Measurements from ENCODE around the gene ZNF672. TPM values are rescaled to one million over a fixed set of nuclear protein-coding genes. Genes with fewer than 3 reads are reported as not detected.

The ZNF672 gene
- total and polyA plus RNA-seq, 2 of the 13 experiments (the other 11 are each of a cell fraction or from before 2014, with no cell fraction given) = 17.2 to 22.9 TPM

- TF ChIP-seq KAT8 (CRISPR knock-in tag; IDR thresholded peaks at IDR 0.05) (peak; percentile 53), SAP130 (CRISPR knock-in tag; IDR thresholded peaks at IDR 0.05; ENCODE audit: low read depth) (no peak), ZNF691 (CRISPR knock-in tag; IDR thresholded peaks at IDR 0.05; ENCODE audit: borderline replicate concordance, low read depth) (no peak), MYC (CRISPR knock-in tag; IDR thresholded peaks at IDR 0.05; ENCODE audit: borderline replicate concordance) (no peak), CC2D1A (CRISPR knock-in tag; IDR thresholded peaks at IDR 0.05) (no peak), ZNF557 (CRISPR knock-in tag; IDR thresholded peaks at IDR 0.05) (0 out of 2 replicates have a peak, but pooled peaks have one; percentile 10), MIXL1 (CRISPR knock-in tag; IDR thresholded peaks at IDR 0.05) (no peak), TEF (CRISPR knock-in tag; IDR thresholded peaks at IDR 0.05) (no peak), TP53 (CRISPR knock-in tag; conservative IDR thresholded peaks at IDR 0.05) (no peak), SNAPC2 (CRISPR knock-in tag; IDR thresholded peaks at IDR 0.05) (no peak), ZBTB40 (IDR thresholded peaks at IDR 0.05) (no peak), ZBTB40 (CRISPR knock-in tag; IDR thresholded peaks at IDR 0.05) (no peak; the same call in 1 of the 2 replicates), ISX (CRISPR knock-in tag; conservative IDR thresholded peaks at IDR 0.05) (no peak), ZFYVE20 (CRISPR knock-in tag; IDR thresholded peaks at IDR 0.05; ENCODE audit: borderline replicate concordance, low read depth) (no peak), ZMYM3 (CRISPR knock-in tag; IDR thresholded peaks at IDR 0.05) (no peak), ARID2 (CRISPR knock-in tag; IDR thresholded peaks at IDR 0.05; ENCODE audit: borderline replicate concordance) (no peak), ARNT2 (CRISPR knock-in tag; IDR thresholded peaks at IDR 0.05; ENCODE audit: low read depth) (0 out of 2 replicates have a peak, but pooled peaks have one; percentile 0), ZNF10 (CRISPR knock-in tag; IDR thresholded peaks at IDR 0.05; ENCODE audit: borderline replicate concordance, low read depth) (no peak), TAF15 (IDR thresholded peaks at IDR 0.05; ENCODE audit: low read depth, low read length, poor library complexity, severe bottlenecking) (no peak), KLF11 (CRISPR knock-in tag; IDR thresholded peaks at IDR 0.05) (no peak), GATAD1 (CRISPR knock-in tag; IDR thresholded peaks at IDR 0.05) (no peak), ASH2L (IDR thresholded peaks at IDR 0.05; ENCODE audit: insufficient read length, low read depth, low read length) (no peak)
These were observed 36.0 kb downstream of the ZNF672 start (continued) for GRCh38 chr1:248873993-248874533.

Measured in HepG2 (cell line).